T-cell (primary cell): ENCODE data around the gene TNS2. TPM values are rescaled to one million over a fixed set of nuclear protein-coding genes. Genes with fewer than 3 reads are reported as not detected.

Experiments used
- ATAC-seq, 4 experiments: fragments of 200-7000 bp in 3 of 4; fragments of 150-1000 bp in 1 of 4; cut with Tn5 transposase; replicated peaks in 1 of 4; 1 replicate in 3 of 4; 2 replicates in 1 of 4; pipeline ENCODE4 v1.10.0; 2021; ENCODE audit warnings: moderate library complexity in 3 of 4, mild to moderate bottlenecking in 2 of 4, moderate number of reproducible peaks in 1 of 4
- CTCF ChIA-PET, 2 donors: fragments of 300-600 bp; sonication (Branson Sonifier 250); formaldehyde crosslinking; loops; one replicate each; lab custom pipeline; 2022; ENCODE audit warnings: antibody characterized with exemption in 2 of 2; lab: Charles Lee
- POLR2A ChIA-PET, 2 donors: fragments of 300-600 bp; sonication (Branson Sonifier 250); formaldehyde crosslinking; loops; one replicate each; lab custom pipeline; 2022; ENCODE audit warnings: antibody characterized with exemption in 2 of 2; lab: Charles Lee
- DNase-seq, 35 experiments: peaks; one replicate each; pipeline versions ENCODE4 v3.0.0 to v3.0.0-alpha.2; 2013 to 2023
- H3K27ac ChIP-seq: one replicate; pipeline ENCODE4 v1.5.1; 2013; ENCODE audit warnings: low read length
- H3K27me3 ChIP-seq, 2 experiments: replicated peaks in 1 of 2; 1 replicate in 1 of 2; 2 replicates in 1 of 2; pipeline versions ENCODE4 v1.6.1 to v1.7.0; 2013; ENCODE audit warnings: low read length in 1 of 2, mixed read lengths in 1 of 2; ENCODE audit not compliant: control insufficient read depth in 2 of 2, insufficient read depth in 2 of 2; ENCODE audit errors: extremely low read depth in 1 of 2
- H3K36me3 ChIP-seq, 2 donors: 1 replicate in 1 of 2; 2 replicates in 1 of 2; pipeline versions ENCODE4 v1.6.1 to v1.7.0; 2013; ENCODE audit warnings: low read length in 1 of 2; ENCODE audit not compliant: control insufficient read depth in 2 of 2, insufficient read depth in 1 of 2; ENCODE audit errors: extremely low read depth in 1 of 2
- H3K4me1 ChIP-seq, 2 experiments: 1 replicate in 1 of 2; 2 replicates in 1 of 2; pipeline versions ENCODE4 v1.6.1 to v1.7.0; 2013; ENCODE audit warnings: low read length in 2 of 2, mixed read lengths in 1 of 2; ENCODE audit not compliant: insufficient read depth in 2 of 2, control insufficient read depth in 1 of 2; ENCODE audit errors: extremely low read depth in 1 of 2
- H3K4me3 ChIP-seq, 2 donors: 1 replicate in 1 of 2; 2 replicates in 1 of 2; pipeline versions ENCODE4 v1.5.1 to v1.7.0; 2013; ENCODE audit warnings: mild to moderate bottlenecking in 2 of 2, low read length in 1 of 2, moderate library complexity in 1 of 2; ENCODE audit not compliant: control insufficient read depth in 1 of 2; ENCODE audit errors: extremely low read depth in 1 of 2
- H3K9me3 ChIP-seq: 2 replicates; pipeline ENCODE4 v1.7.0; 2013
- H3K27ac Mint-ChIP-seq, 2 donors: one replicate each; pipeline ENCODE4 v1.8.0; 2020 to 2021; ENCODE audit warnings: mild to moderate bottlenecking in 2 of 2, mixed read lengths in 2 of 2
- H3K27me3 Mint-ChIP-seq, 2 donors: one replicate each; pipeline ENCODE4 v1.8.0; 2021 to 2022; ENCODE audit warnings: mixed read lengths in 2 of 2
- H3K36me3 Mint-ChIP-seq: one replicate; pipeline ENCODE4 v1.8.0; 2021; ENCODE audit warnings: mixed read lengths
- H3K4me1 Mint-ChIP-seq, 3 donors: one replicate each; pipeline ENCODE4 v1.8.0; 2020 to 2022; ENCODE audit warnings: mixed read lengths in 3 of 3, mild to moderate bottlenecking in 1 of 3
- H3K4me3 Mint-ChIP-seq, 3 donors: one replicate each; pipeline ENCODE4 v1.8.0; 2020 to 2022; ENCODE audit warnings: mild to moderate bottlenecking in 3 of 3, mixed read lengths in 3 of 3, moderate library complexity in 3 of 3
- H3K9me3 Mint-ChIP-seq, 3 donors: one replicate each; pipeline ENCODE4 v1.8.0; 2020 to 2022; ENCODE audit warnings: mixed read lengths in 3 of 3
- WGBS: methylation state at CpG from one replicate; pipeline ENCODE4 v1.1.5; 2013; ENCODE audit warnings: missing lambda C conversion rate; ENCODE audit not compliant: insufficient coverage; 5-methylcytosine and 5-hydroxymethylcytosine counted together
- total RNA-seq, 35 experiments: library from RNA in 6 of 35; stranded (reverse) in 6 of 35; fragments of 120-200 nt in 1 of 35; gene quantifications; one replicate each; pipeline versions ENCODE4 v1.2.1 to v1.2.4 and lab custom pipeline; 2013 to 2026

Gene TNS2
- total RNA-seq, 5 donors from 2014 or later (not counting 1 experiment from before 2014, with no cell fraction given), result 2.5 to 5.1 (median 3.0) TPM

- peaks cover 0 to 2% of the 10 kb centered on the region in 2 donors for H3K27me3 Mint-ChIP-seq
- CTCF ChIA-PET, result interaction anchor here in 1 of 2 donors (0.6 to 0.8 kb wide), 3 partner anchors 37 to 40 kb away, joined by 3 to 8 read pairs (median 4); no protein-coding TSS in a partner anchor
These were observed 12.4 kb downstream of the TNS2 start for GRCh38 chr12:53062011-53062961.

GRCh38 chr12:53062977-53063707, 13.3 kb downstream of the TNS2 start:
- DNase-seq (no peak), ATAC-seq (no peak)
- Histone ChIP-seq H3K9me3 (no peaks in the 10 kb centered on the region), H3K36me3 (peaks cover 6 to 36% of the 10 kb centered on the region in 2 donors), H3K27me3 (peaks cover 0 to 26% of the 10 kb centered on the region in 2 experiments), H3K4me3 (no peak overlapping the region), H3K27ac (no peak overlapping the region), H3K4me1 (peaks cover 0 to 5% of the 10 kb centered on the region in 2 experiments)
- H3K4me3 Mint-ChIP-seq, result no peak overlapping the region
- H3K27ac Mint-ChIP-seq, result no peak overlapping the region
- peaks cover 23% of the 10 kb centered on the region for H3K36me3 Mint-ChIP-seq
- no peaks in the 10 kb centered on the region for H3K27me3 Mint-ChIP-seq
- 90% methylated on average over 9 of the region's 14 CpGs for WGBS
- POLR2A ChIA-PET, result interaction anchor here in 1 of 2 donors (0.6 kb wide), 1 partner anchor 10 kb away, joined by 3 read pairs; no protein-coding TSS in a partner anchor
- H3K9me3 Mint-ChIP-seq, result no peaks in the 10 kb centered on the region
- peaks cover 6 to 8% (median 7%) of the 10 kb centered on the region in 3 donors for H3K4me1 Mint-ChIP-seq
- CTCF ChIA-PET, result interaction anchor here in 1 of 2 donors (0.6 to 0.8 kb wide), 2 partner anchors 9 to 40 kb away, joined by 3 to 4 read pairs; no protein-coding TSS in a partner anchor

More at GRCh38 chr12:53062011-53062961, 12.4 kb downstream of the TNS2 start:
- ATAC-seq, result no peak
- Mint-ChIP-seq H3K4me1 (peaks cover 6 to 8% (median 7%) of the 10 kb centered on the region in 3 donors), H3K36me3 (peaks cover 23% of the 10 kb centered on the region), H3K27ac (no peak overlapping the region), H3K4me3 (no peak overlapping the region), H3K9me3 (no peaks in the 10 kb centered on the region)
- H3K27me3 ChIP-seq, result peaks cover 0 to 31% of the 10 kb centered on the region in 2 experiments
- H3K4me1 ChIP-seq, result peaks cover 0 to 5% of the 10 kb centered on the region in 2 experiments
- WGBS, result 83% methylated on average over 12 of the region's 20 CpGs
- peaks cover 0 to 31% of the 10 kb centered on the region in 2 donors for H3K36me3 ChIP-seq
- H3K27ac ChIP-seq, result no peak overlapping the region
- H3K9me3 ChIP-seq, result no peaks in the 10 kb centered on the region
- H3K4me3 ChIP-seq, result no peak overlapping the region
- POLR2A ChIA-PET, result no interaction called here
- no peak for DNase-seq

GRCh38 chr12:53063708-53064612, 14.1 kb downstream of the TNS2 start:
- peaks cover 23% of the 10 kb centered on the region for H3K36me3 Mint-ChIP-seq
- H3K27ac Mint-ChIP-seq, result no peak overlapping the region

GRCh38 chr12:53064613-53065436, 15.0 kb downstream of the TNS2 start:
- H3K27ac Mint-ChIP-seq, result no peak overlapping the region
- WGBS, result 94% methylated on average over 7 of the region's 11 CpGs
- ChIA-PET CTCF (interaction anchor here (0.5 to 3.8 kb wide), 9 partner anchors 11 to 133 kb away, joined by 3 to 25 read pairs (median 6); partner anchors contain the start of genes IGFBP6 (in 1 of the 2) and SPRYD3 (in 1 of the 2)), POLR2A (no interaction called here)
- peaks cover 23% of the 10 kb centered on the region for H3K36me3 Mint-ChIP-seq
- peaks cover 6 to 8% (median 7%) of the 10 kb centered on the region in 3 donors for H3K4me1 Mint-ChIP-seq
- peaks cover 0 to 13% of the 10 kb centered on the region in 2 experiments for H3K27me3 ChIP-seq
- H3K9me3 Mint-ChIP-seq, result no peaks in the 10 kb centered on the region
- no peak overlapping the region for H3K4me3 ChIP-seq
- no peak overlapping the region for H3K4me3 Mint-ChIP-seq
- DNase-seq (no peak), ATAC-seq (no peak)
- H3K4me1 ChIP-seq, result peaks cover 0 to 5% of the 10 kb centered on the region in 2 experiments
- H3K27ac ChIP-seq, result no peak overlapping the region
- peaks cover 12 to 44% of the 10 kb centered on the region in 2 donors for H3K36me3 ChIP-seq
- H3K27me3 Mint-ChIP-seq, result no peaks in the 10 kb centered on the region
- no peaks in the 10 kb centered on the region for H3K9me3 ChIP-seq

More at GRCh38 chr12:53063708-53064612, 14.1 kb downstream of the TNS2 start:
- Histone ChIP-seq H3K27me3 (peaks cover 0 to 21% of the 10 kb centered on the region in 2 experiments), H3K36me3 (peaks cover 12 to 41% of the 10 kb centered on the region in 2 donors), H3K4me1 (peaks cover 0 to 5% of the 10 kb centered on the region in 2 experiments), H3K9me3 (no peaks in the 10 kb centered on the region), H3K4me3 (no peak overlapping the region), H3K27ac (no peak overlapping the region)
- ChIA-PET CTCF (no interaction called here), POLR2A (interaction anchor here in 1 of 2 donors (0.6 kb wide), 1 partner anchor 9 kb away, joined by 3 read pairs; no protein-coding TSS in a partner anchor)
- WGBS, result 85% methylated on average over 11 of the region's 13 CpGs
- Mint-ChIP-seq H3K4me3 (no peak overlapping the region), H3K27me3 (no peaks in the 10 kb centered on the region), H3K9me3 (no peaks in the 10 kb centered on the region), H3K4me1 (peaks cover 6 to 8% (median 7%) of the 10 kb centered on the region in 3 donors)
- no peak for DNase-seq
- ATAC-seq, result no peak

- POLR2A ChIA-PET, result no interaction called here
- CTCF ChIA-PET, result interaction anchor here (0.5 to 3.8 kb wide), 14 partner anchors 10 to 132 kb away, joined by 3 to 25 read pairs (median 5); partner anchors contain the start of genes IGFBP6 (in 1 of the 2), SOAT2 (in 1 of the 2) and SPRYD3 (in 1 of the 2)
- no peak overlapping the region for H3K27ac Mint-ChIP-seq
- DNase-seq (no peak), ATAC-seq (no peak)
- peaks cover 0 to 5% of the 10 kb centered on the region in 2 experiments for H3K4me1 ChIP-seq
- H3K27ac ChIP-seq, result no peak overlapping the region
- peaks cover 7 to 9% (median 8%) of the 10 kb centered on the region in 3 donors for H3K4me1 Mint-ChIP-seq
- no peaks in the 10 kb centered on the region for H3K27me3 Mint-ChIP-seq
- H3K36me3 Mint-ChIP-seq, result peaks cover 24% of the 10 kb centered on the region
- no peak overlapping the region for H3K4me3 ChIP-seq
- H3K4me3 Mint-ChIP-seq, result no peak overlapping the region
- H3K27me3 ChIP-seq, result peaks cover 0 to 6% of the 10 kb centered on the region in 2 experiments
- peaks cover 12 to 50% of the 10 kb centered on the region in 2 donors for H3K36me3 ChIP-seq
- no peaks in the 10 kb centered on the region for H3K9me3 Mint-ChIP-seq
- 74% methylated on average over 4 of the region's 7 CpGs for WGBS
- H3K9me3 ChIP-seq, result no peaks in the 10 kb centered on the region
These were observed 15.6 kb downstream of the TNS2 start for GRCh38 chr12:53065470-53065869.
